H1 (cell line): ENCODE results near the gene LSM4. TPM values are rescaled to one million over a fixed set of nuclear protein-coding genes. Genes with fewer than 3 reads are reported as not detected.

ENCODE experiments used
- RFX5 ChIP-seq: IDR thresholded peaks from 2 replicates; pipeline ENCODE4 v1.6.1; 2011; ENCODE audit warnings: low read depth, low read length, improper control_type of control experiment, borderline replicate concordance
- polyA plus RNA-seq, 7 experiments: library from polyadenylated mRNA; depleted of rRNA in 3 of 7; stranded (reverse) in 5 of 7; unstranded in 2 of 7; fragments of >200 nt in 5 of 7; fragments of 200-250 nt in 2 of 7; gene quantifications; 1 replicate in 5 of 7; 2 replicates in 1 of 7; 4 replicates in 1 of 7; pipeline versions ENCODE4 v1.2.1 to v1.2.3, GENCODE V29; 2011 to 2013; ENCODE audit warnings: missing spikeins in 2 of 7, mixed read lengths in 2 of 7
- total RNA-seq: library from RNA; stranded (reverse); fragmentation: NEBNext Ultra II Directional; extraction: Animal tissue kit (Norgen Biotek cat#: 25700); gene quantifications from 2 replicates; pipeline ENCODE4 v1.2.1, GENCODE V29; 2021

Gene LSM4
- total and polyA plus RNA-seq, 2 of the 8 experiments (the other 6 are each of a cell fraction or from before 2014, with no cell fraction given) = 302 to 319 TPM

DNA sequence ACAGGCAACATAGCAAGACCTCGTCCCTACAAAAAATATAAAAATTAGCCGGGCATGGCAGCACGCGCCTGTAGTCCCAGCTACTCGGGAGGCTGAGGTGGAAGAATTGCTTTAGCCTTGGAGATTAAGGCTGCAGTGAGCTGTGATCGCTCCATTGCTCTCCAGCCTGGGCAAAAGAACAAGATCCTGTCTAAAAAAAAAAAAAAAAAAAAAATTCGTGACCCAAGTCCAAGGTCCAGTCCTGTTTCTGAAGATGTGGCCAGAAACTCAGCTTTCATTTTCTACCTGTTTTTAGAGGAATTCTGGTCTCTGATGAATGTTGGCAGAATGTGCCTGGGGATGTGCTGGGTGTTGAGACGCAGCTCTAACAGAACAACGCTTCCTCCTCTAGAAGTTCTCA, 15.7 kb upstream of the LSM4 start (continued):
- no peak for TF ChIP-seq RFX5
